Fibroblast of lung (primary cell): ENCODE results near the gene UTF1.

Source experiments
- EZH2 ChIP-seq: IDR thresholded peaks from 2 replicates; pipeline ENCODE4 v1.5.1; 2012; ENCODE audit warnings: low read length, control low read depth, mild to moderate bottlenecking; ENCODE audit errors: missing control alignments
- TF ChIP-seq, protein P1 (sequence below), 2 donors: IDR thresholded peaks in 1 of 2; conservative IDR thresholded peaks in 1 of 2; 1 replicate in 1 of 2; 2 replicates in 1 of 2; pipeline ENCODE4 v1.5.1; 2011 to 2012; ENCODE audit warnings: low read length in 2 of 2, control low read depth in 1 of 2, inconsistent platforms in 1 of 2, low read depth in 1 of 2, mild to moderate bottlenecking in 1 of 2

DNA sequence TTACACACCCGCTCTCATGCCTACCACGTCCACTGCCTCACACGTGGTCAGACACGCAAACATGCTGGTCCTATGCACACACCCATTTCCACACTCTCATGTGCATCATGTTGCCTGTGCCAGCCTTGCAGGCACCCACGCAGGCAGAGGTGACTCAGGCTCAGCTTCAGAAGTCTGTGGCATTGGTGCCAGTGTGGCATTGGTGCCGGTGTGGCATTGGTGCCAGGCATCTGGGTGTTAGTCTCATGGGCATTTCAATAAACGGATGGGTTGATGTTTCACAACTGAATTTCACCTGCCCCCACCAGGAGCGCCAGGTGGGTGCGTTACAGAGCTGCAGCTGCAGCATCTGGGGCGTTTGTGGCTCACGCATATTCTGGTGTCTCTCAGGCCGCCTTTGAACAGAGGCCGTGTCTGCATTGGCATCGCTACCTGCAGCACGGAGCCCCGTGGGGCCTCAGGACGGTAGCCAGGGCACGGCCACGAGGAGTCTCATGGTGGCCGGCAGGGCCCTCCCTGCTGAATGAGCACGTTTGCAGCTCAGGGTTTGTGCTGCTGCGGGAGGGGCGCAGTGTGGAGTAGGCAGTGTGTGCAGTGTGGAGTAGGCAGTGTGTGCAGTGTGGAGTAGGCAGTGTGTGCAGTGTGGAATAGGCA is 45.3 kb upstream of the UTF1 start:
- TF ChIP-seq, protein P1, sequence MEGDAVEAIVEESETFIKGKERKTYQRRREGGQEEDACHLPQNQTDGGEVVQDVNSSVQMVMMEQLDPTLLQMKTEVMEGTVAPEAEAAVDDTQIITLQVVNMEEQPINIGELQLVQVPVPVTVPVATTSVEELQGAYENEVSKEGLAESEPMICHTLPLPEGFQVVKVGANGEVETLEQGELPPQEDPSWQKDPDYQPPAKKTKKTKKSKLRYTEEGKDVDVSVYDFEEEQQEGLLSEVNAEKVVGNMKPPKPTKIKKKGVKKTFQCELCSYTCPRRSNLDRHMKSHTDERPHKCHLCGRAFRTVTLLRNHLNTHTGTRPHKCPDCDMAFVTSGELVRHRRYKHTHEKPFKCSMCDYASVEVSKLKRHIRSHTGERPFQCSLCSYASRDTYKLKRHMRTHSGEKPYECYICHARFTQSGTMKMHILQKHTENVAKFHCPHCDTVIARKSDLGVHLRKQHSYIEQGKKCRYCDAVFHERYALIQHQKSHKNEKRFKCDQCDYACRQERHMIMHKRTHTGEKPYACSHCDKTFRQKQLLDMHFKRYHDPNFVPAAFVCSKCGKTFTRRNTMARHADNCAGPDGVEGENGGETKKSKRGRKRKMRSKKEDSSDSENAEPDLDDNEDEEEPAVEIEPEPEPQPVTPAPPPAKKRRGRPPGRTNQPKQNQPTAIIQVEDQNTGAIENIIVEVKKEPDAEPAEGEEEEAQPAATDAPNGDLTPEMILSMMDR (conservative IDR thresholded peaks at IDR 0.05 in 1 of 2, IDR thresholded peaks at IDR 0.05 in 1 of 2; ENCODE audit: low read depth in 1 of 2, low read length in 2 of 2) = no peak
- no peak for TF ChIP-seq EZH2
